GM18519 (cell line): ENCODE results near the gene CUTC.
"Not testable (repeated sequence)": the region's sequence is repeated elsewhere in the genome, so short reads cannot be mapped to it uniquely, and the experiment has no call there.

ENCODE experiments used
- ATAC-seq: cut with Tn5 transposase; IDR thresholded peaks from one replicate; pipeline ENCODE4 v1.9.1; 2021; ENCODE audit warnings: mild to moderate bottlenecking, moderate library complexity; ENCODE audit not compliant: unreplicated experiment, low FRiP score

CUTC gene

DNA sequence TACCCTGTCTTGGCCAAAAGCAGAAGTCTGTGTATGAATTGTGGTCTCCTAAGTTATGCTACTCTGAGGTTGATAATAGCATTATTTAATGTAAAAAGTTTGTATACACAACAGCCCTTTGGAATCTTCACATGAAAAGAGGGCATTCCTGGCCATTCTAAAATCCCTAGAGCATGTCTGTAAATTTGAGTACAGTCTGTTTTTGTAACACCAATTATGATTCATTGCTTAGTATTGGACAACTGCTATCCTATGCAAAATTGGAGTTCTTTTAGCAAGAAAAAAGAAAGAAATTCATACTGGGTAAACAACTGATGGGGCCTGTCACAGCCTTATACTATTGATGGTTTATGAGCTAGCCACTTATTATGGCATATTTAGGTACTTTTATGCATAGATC lies 10.2 kb downstream of the CUTC start:
- ATAC-seq: no peak

DNA sequence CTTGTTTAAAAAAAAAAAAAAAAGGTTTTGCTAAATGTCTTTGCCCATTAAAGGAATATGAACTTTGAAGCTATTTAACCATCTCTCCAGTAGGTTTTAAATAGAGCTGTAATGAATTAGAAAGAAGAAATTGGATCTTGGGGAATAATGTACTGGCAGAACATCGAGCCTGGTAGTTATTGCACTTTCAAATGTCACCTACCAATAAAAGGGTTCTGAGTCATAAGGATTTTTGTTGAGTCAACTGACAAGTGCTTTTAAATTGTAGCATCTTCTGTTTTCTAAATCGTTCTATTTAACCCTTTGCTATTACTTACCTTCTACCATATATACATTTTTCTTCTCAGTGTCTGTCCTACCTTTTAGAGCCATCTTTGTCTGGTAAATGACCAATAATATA lies 10.7 kb downstream of the CUTC start:
- ATAC-seq: no peak

DNA sequence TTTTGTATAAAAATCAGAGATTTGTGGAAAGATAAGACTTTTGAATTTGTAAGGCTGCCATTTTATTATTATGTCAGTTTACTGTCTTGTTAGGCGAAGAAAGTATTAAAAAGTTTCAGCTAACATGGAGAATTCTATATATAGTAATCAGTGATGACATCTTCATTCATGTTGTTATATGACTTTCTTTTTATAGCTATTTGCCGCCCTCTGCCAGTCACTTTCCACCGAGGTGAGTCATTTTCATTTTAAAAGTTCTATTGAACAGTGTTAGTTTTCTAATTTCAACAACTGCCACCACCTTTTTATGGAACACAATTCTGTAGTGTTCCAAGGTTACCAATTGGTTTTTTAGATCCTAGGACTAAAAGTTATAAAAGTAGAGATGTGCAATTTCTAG lies 11.8 kb downstream of the CUTC start:
- ATAC-seq: no peak

DNA sequence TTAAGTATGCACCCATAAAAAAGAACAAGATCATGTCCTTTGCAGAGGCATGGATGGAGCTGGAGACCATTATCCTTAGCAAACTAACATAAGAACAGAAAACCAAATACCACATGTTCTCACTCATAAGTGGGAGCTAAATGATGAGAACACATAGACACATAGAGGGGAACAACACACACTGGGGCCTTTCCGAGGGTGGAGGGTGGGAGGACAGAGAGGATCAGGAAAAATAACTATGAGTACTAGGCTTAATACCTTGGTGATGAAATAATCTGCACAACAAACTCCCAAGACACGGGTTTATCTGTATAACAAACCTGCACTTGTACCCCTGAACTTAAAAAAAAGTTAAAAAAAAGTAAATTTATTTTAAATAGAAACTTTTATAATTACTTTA lies 14.1 kb downstream of the CUTC start:
- ATAC-seq: not testable (repeated sequence)

DNA sequence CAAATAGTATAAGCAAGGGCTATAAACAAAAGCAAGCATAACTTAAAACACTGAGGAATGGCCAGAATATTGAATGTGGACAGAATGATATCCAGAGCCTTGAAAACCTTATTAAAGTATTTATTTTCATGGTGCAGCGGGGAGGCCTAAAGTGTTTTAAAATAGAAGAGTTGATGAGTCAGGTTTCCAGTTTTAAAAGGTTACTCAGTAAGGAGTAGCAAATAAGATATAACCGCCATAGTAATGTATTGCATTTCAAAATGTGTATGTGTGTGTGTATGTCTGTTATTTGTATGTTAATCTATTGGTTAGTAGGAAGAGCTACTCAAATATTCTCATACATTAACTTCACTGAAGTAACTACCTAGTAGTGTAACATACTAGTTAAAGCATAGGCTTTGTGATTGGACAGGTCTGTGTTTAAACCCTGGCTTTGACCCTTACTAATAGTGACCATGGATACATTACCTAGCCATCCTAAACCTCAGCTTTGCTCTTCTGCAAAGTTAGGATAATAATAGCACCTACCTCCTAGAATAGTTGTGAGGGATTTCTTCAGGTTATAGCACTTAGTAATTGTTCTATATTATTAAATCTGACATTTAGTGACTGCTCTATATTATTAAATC lies 16.9 kb downstream of the CUTC start:
- no peak for ATAC-seq

DNA sequence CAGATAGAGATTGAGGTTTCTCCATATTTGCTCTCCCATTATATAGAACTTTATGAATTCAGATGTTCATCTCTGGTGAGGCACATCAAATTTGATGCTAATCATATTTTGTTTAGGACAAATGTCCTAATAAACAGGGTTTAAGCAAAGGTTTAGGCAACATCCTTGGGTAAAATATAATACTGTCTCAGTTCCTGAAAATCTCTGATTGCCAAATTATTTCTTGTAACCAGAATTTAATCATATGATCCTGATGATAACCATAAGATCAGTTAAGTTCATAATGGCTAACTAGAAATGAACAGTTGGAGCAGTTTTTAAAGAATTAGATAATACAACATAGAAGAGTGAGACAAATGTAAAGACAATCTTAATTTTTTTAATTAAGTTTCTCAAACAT lies 18.6 kb downstream of the CUTC start:
- no peak for ATAC-seq

DNA sequence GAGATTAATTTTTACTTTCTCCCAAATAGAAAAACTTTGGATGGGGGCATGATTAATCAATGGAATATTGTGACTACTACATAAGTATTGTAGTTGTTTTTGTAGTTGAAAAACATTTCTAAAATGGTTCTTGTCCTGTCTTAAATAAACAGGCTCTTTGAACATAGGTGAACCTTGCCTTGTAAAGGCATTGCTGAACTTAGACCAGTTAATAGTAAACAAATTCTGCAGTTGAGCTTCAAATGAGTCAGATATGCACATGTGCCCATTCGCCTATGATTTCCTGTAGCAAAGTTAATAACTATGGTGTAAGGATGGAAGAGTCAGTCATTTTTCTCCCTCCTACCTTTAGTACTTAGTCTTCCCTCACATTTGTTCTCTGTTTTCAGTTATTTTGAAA lies 22.6 kb downstream of the CUTC start:
- no peak for ATAC-seq

DNA sequence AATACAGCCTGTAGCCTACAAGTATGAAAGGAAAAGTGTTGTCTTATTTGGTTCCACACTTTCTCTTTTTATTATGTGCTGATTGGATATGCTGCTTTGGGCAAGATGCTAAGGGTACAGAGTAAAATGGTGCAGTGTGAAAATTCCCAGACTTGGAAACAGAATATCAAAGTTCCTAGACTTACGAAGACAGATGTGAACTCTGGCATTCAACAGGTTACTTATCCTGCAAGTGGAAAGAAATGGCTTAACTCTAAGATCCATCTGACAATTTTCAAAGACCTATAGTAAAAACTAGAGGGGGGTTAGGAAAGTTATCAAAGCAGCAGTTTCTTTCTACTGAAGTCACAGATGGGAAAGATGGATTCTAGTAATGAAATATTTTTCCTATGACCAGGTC lies 24.1 kb downstream of the CUTC start:
- ATAC-seq: no peak

DNA sequence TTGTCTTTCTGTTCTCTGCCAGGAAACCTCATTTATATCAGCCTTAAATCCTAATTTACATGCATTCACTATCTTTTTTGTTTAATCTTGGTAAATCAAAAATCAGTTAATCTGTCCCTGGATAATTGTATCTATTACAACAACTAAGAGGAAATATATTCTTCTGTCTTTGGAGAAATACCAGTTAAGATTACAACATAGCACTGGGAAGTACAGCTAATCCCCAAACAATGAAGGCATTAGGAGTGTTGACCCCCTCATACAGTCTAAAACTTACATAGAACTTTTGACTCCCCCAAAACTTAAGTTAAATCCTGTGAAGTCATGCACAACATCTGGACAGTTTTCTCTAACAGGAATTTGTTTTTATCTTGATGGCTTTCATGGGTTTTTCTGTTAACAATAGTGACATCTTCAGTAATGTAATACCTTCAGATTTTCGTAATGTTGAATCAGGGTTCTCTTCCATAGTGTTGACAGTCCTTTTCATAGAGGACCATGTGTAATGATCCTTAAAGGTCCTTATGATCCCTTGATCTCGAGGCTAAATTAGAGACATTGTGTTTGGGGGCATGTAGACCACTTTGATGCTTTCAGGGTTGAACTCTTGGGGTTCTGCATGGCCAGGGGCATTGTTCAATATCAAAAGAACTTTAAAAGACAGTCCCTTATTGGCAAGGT lies 26.3 kb downstream of the CUTC start:
- no peak for ATAC-seq

DNA sequence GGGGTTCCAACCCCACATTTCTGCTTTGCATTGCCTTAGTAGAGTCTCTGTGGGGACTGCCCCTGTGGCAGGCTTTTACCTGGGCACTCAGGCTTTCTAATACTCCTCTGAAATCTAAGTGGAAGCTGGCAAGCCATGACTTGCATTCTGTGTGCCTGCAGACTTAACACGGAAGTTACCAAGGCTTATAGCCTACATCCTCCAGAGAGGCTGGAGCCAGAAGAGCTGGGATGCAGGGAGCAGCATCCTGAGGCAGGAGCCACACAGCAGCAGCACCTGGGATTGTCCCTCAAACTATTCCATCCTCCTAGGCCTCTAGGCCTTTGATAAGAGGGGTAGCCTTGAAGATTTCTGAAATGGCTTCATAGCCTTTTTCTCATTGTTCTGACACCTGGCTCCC lies 28.3 kb downstream of the CUTC start:
- no peak for ATAC-seq

DNA sequence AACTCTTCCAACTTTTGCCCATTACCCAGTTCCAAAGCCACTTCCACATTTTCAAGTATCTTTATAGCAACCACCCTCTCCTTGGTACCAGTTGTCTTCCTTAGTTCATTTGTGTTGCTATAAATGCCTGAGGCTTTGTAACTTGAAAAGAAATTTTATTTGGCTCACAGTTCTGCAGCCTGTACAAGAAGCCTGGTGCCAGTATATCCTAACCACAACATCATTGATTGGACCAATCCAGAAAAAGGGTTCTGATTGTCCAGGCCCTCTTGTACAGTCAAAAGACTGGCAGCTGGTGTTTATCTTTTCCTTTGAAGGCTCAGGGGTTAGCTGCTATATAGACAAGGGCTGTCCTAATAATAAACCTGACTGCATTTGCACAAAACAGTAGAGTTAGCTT lies 29.3 kb downstream of the CUTC start:
- ATAC-seq: no peak

DNA sequence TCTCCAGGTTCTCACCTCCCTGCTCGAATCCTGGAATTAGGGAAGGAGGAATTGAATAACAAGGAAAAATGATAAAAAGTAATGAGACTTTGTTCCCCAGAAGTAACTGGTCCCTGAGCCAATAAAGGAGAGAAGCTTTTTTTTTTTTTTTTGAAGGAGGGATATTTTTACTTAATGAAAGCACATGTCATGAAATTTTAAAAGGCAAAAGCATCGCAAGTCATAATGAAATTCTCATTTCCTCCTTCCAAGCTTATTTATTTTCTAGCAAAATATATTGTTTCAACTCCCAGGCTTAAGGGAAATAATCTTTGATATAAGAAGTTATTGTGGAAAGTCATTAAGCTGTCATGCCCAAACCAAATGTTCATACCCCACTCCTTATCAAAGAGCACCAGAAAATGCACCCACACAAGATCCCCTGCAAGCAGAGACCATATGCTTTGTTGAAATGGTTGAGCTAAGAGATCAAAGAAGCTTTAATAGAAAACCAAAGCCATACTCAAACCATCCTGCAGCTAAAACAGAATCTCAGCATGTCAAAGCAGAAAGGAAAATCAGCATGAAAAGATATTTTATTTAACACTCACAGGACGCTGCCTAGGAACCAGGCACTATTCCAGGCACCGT lies 33.8 kb downstream of the CUTC start:
- no peak for ATAC-seq

DNA sequence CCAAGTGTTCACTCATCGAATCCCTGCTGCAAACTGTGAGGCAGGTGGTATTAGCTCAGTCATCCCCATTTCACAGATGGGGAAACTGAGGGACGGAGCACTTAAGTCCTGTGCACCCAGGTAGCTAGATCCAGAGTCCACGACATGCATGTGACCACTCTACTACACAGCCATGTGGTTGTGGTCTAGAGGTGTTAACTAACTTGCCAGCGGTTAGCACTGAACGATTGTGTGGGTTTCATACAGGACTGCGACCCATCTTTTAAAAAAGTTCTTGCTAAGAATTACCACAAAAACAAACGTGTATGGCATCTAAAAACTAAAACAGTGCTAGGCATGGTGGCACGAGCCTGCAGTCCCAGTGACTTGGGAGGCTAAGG lies 34.3 kb downstream of the CUTC start:
- no peak for ATAC-seq

DNA sequence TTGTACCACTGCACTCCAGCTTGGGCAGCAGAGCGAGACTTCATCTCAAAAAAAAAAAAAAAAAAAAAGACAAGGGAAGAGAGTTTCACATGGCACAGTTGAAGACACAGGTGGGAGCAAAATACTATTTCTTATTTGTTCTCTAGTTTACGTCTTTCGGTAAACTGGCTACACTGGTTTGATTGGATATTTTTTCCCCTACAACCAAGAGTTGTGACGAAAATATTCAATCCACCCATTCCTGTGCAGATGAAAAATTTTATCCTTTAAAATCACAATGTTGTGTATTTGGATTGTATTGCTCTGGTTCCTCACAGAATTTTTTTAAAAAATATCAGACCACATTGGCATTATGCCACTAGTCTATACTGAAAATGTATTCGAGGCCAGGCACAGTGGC lies 35.9 kb downstream of the CUTC start:
- ATAC-seq: no peak

DNA sequence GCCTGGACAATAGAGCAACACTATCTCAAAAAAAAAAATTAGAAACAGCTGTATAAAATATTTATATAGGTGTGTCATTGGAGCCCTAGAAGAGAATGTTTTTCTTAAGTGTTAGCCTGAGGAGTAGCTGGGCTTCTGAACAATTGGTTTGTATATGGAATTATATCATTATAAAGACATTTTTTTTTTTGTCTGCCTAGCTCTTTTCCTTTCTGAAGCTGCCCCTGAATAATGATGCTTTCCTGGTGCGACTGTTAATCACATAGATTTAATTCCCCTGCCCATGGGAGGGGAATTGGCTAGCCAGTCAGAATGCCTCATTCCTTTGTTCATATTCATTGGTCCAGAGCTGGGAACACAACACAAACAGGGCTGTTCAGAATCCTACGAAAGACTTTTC lies 36.5 kb downstream of the CUTC start:
- no peak for ATAC-seq

DNA sequence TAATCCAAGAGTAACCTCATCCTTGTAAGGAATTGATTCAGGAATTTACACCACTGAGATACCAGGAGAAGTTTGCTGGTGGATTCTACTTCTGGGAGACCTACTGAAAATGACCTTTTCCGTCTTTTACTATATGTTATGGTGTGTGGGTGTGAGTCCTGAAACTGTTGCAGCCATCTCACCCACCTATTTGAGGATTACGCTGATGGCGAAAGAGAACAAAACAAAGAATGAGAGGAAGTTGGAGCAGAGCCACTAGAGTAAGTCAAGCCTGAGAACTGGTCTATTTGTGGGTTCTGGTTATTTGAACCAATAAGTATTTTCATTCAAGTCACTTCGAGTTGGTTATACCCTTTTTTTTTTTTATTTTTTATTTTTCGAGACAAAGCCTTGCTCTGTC lies 37.7 kb downstream of the CUTC start:
- no peak for ATAC-seq

DNA sequence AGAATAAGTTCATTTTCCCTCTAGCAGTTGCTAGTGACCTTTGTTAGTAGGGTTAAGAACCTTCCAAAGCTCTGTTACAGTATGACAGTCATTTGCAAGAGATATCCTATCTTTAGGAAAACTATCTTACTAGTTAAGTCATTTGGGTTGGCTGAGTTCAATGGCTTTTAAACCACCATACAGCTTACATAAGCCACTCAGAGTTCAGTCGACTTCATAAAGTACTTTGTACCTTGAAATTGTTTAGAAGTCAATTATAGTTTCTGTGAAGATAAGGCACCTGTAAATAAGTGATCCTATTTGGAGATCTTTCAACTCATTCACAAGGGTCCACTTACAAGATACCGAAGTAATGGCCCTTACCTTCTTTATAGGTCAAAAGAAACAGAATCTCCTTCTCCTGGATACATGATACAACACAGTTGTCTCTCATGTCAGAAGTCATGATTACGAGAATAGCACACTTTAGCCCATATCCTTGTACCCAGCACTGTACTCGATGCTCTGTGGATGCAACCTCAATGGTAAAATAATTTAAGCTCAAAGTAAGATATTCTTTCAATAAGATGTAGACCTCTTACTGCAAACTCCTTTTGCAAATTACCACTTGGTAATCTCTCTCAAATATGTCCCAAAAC lies 38.5 kb downstream of the CUTC start:
- no peak for ATAC-seq

DNA sequence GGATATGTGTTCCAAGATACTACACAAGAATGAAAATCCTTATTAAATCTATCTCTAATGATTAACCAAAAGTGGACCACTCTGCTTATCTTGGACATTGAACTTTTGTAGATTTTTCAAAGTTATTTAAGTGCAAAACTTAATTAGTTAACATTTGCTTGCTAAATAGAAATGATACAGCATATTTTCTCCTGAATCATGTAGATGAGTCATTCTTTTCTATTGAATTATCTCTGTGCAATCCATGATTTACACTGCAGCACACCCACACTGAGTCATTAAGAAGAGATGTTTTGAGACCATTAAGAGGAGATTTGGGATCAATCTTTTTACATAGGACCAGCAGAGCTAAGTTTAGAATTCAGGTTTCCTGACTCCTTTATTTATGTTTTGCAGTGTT lies 43.8 kb downstream of the CUTC start:
- no peak for ATAC-seq

DNA sequence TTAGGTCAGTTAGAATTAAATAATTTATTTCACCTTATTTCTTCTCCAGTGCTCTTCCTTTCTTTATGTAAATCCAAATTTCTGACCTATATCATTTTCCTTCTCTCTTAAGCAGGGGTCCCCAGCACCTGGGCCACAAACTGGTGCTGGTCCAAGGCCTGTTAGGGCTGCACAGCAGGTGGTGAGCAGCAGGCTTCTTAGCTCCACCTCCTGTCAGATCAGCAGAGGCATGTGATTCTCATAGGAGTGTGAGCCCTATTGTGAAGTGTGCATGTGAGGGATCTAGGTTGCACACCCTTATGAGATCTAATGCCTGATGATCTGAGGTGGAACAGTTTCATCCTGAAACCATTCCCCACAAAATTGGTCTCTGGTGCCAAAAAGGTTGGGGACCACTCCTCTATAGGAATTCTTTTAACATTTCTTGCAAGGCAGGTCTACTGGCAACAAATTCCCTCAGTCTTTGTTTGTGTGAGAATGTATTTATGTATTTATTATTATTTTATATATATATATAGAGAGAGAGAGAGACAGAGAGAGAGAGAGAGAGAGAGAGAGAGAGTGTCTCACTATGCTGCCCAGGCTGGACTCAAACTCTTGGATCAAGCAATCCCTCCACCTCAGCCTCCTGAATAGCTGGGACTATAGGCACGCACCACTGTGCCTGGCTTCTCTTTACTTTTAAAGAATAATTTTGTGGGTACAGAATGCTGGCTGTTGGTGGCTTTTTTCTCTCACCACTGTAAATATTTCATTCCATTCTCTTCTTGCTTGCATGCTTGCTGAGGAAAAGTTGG lies 46.1 kb downstream of the CUTC start:
- no peak for ATAC-seq

DNA sequence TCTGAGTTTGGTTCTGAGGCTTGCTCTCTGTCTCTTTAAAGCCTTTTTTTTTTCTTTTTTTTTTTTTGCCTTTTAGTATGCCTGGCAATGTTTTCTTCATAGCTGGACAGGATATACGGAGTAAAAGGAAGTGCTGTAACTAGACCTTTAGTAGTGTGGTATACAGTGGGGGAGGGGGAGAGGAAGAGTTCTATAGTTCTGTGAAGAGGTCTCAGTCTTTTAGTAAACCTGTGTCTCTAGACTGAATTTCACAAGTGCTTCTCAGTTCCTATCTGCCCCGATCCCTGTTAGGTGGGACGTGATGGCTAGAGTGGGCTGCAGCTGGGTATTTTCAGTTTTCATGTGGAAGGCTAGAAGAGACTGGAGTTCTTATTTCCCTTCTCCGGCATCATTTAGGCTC lies 47.3 kb downstream of the CUTC start:
- ATAC-seq: no peak
